NCI-H460 (cell line): ENCODE measurements around the gene NANOGP8. TPM values are rescaled to one million over a fixed set of nuclear protein-coding genes. Genes with fewer than 3 reads are reported as not detected.
"Not testable (repeated sequence)": the region's sequence is repeated elsewhere in the genome, so short reads cannot be mapped to it uniquely, and the experiment has no call there.

Source experiments
- DNase-seq: peaks from one replicate; pipeline ENCODE4 v3.0.0-alpha.2; 2016; ENCODE audit warnings: low read depth; ENCODE audit errors: extremely low read depth
- polyA plus RNA-seq: library from polyadenylated mRNA; depleted of rRNA; stranded (reverse); fragments of >200 nt; gene quantifications from 2 replicates; pipeline ENCODE4 v1.2.3, GENCODE V29; 2014; cell fraction: nucleus; rRNA removed
- total RNA-seq: library from RNA; depleted of rRNA; stranded (reverse); fragments of >200 nt; shearing (Covaris generic); gene quantifications from 2 replicates; pipeline ENCODE4 v1.2.3, GENCODE V29; 2014; rRNA removed

NANOGP8 gene
- total RNA-seq: not detected in 2 replicates
- not detected in 2 replicates for polyA plus RNA-seq

- not testable (repeated sequence) for DNase-seq
Measured at GRCh38 chr15:35085176-35085919, at the start of gene NANOGP8. Gene NANOGP8, minus strand, starts transcription at chr15:35085295. Its CDS starts 185 bp downstream, at chr15:35085110.

GRCh38 chr15:35134299-35134698 lies 49.2 kb upstream of the NANOGP8 start:
- DNase-seq: no peak

GRCh38 chr15:35130245-35130644 lies 45.1 kb upstream of the NANOGP8 start:
- DNase-seq: no peak

GRCh38 chr15:35129361-35129760 lies 44.3 kb upstream of the NANOGP8 start:
- DNase-seq: no peak

GRCh38 chr15:35127717-35128116 lies 42.6 kb upstream of the NANOGP8 start:
- no peak for DNase-seq

- no peak for DNase-seq
Measured at GRCh38 chr15:35126236-35126635, 41.1 kb upstream of the NANOGP8 start.

- no peak for DNase-seq
Measured at GRCh38 chr15:35123743-35124142, 38.6 kb upstream of the NANOGP8 start.

- DNase-seq: no peak
Measured at GRCh38 chr15:35121611-35122359, 36.7 kb upstream of the NANOGP8 start.

- DNase-seq: no peak
Measured at GRCh38 chr15:35120173-35120572, 35.1 kb upstream of the NANOGP8 start.

GRCh38 chr15:35118960-35119359 lies 33.9 kb upstream of the NANOGP8 start:
- no peak for DNase-seq

- no peak for DNase-seq
Measured at GRCh38 chr15:35117543-35118265, 32.6 kb upstream of the NANOGP8 start.

- DNase-seq: no peak
Measured at GRCh38 chr15:35115155-35115725, 30.1 kb upstream of the NANOGP8 start.

GRCh38 chr15:35112346-35112745 lies 27.3 kb upstream of the NANOGP8 start:
- DNase-seq: no peak

GRCh38 chr15:35111861-35112260 lies 26.8 kb upstream of the NANOGP8 start:
- no peak for DNase-seq

GRCh38 chr15:35108453-35108852 lies 23.4 kb upstream of the NANOGP8 start:
- DNase-seq: no peak

GRCh38 chr15:35107561-35107960 lies 22.5 kb upstream of the NANOGP8 start:
- DNase-seq: no peak

GRCh38 chr15:35107122-35107521 lies 22.0 kb upstream of the NANOGP8 start:
- no peak for DNase-seq

- DNase-seq: no peak
Measured at GRCh38 chr15:35104526-35105147, 19.5 kb upstream of the NANOGP8 start.

GRCh38 chr15:35102186-35102585 lies 17.1 kb upstream of the NANOGP8 start:
- DNase-seq: no peak

- DNase-seq: no peak
Measured at GRCh38 chr15:35101335-35101734, 16.2 kb upstream of the NANOGP8 start.
